HG03571 (cell line): ENCODE data around the gene UBN1.
"Not testable (repeated sequence)": the region's sequence is repeated elsewhere in the genome, so short reads cannot be mapped to it uniquely, and the experiment has no call there.

Experiments
- ATAC-seq: cut with Tn5 transposase; IDR thresholded peaks from one replicate; pipeline ENCODE4 v1.9.1; 2021; ENCODE audit not compliant: unreplicated experiment

Gene UBN1

GRCh38 chr16:4925293-4925607 is 78.0 kb downstream of the UBN1 start:
- no peak for ATAC-seq

GRCh38 chr16:4925791-4926190 is 78.5 kb downstream of the UBN1 start:
- no peak for ATAC-seq

- ATAC-seq, result no peak
Observed at GRCh38 chr16:4926928-4927327, 79.6 kb downstream of the UBN1 start.

GRCh38 chr16:4927661-4928060 is 80.4 kb downstream of the UBN1 start:
- no peak for ATAC-seq

- ATAC-seq, result no peak
Observed at GRCh38 chr16:4928227-4928626, 80.9 kb downstream of the UBN1 start.

GRCh38 chr16:4929619-4930018 is 82.3 kb downstream of the UBN1 start:
- not testable (repeated sequence) for ATAC-seq

GRCh38 chr16:4931381-4931780 is 84.1 kb downstream of the UBN1 start:
- no peak for ATAC-seq
